Measurements from ENCODE around the gene UNC13B.

GRCh38 chr9:35236692-35237091, 74.9 kb downstream of the UNC13B start:
- TF ChIP-seq CTCF (IDR thresholded peaks at IDR 0.05) = no peak
- no peak for TF ChIP-seq POLR2A (IDR thresholded peaks at IDR 0.05)
